Heart right ventricle (tissue), 16 donors: Measurements from ENCODE around the gene SSH3. TPM values are rescaled to one million over a fixed set of nuclear protein-coding genes. Genes with fewer than 3 reads are reported as not detected.

Source experiments
- ATAC-seq, 8 donors: fragments of 200-7000 bp; cut with Tn5 transposase; one replicate each; pipeline ENCODE4 v1.9.1; 2020; ENCODE audit warnings: mild to moderate bottlenecking in 8 of 8, moderate library complexity in 8 of 8, moderate number of reproducible peaks in 1 of 8
- DNase-seq, 2 donors: peaks; one replicate each; pipeline ENCODE4 v3.0.0-alpha.2; 2020
- H3K27ac ChIP-seq, 10 donors: fragments of 200-600 bp; sonication (generic) in 2 of 10; one replicate each; pipeline versions ENCODE4 v1.5.0 to v1.8.0; 2020 to 2022; ENCODE audit warnings: mild to moderate bottlenecking in 3 of 10
- H3K27me3 ChIP-seq, 7 donors: fragments of 200-600 bp; one replicate each; pipeline ENCODE4 v1.8.0; 2021 to 2022; ENCODE audit warnings: mild to moderate bottlenecking in 2 of 7
- H3K36me3 ChIP-seq, 9 donors: fragments of 200-600 bp; sonication (generic) in 1 of 9; one replicate each; pipeline versions ENCODE4 v1.5.0 to v1.8.0; 2020 to 2022; ENCODE audit warnings: mild to moderate bottlenecking in 2 of 9
- H3K4me1 ChIP-seq, 9 donors: fragments of 200-600 bp; sonication (generic) in 1 of 9; one replicate each; pipeline versions ENCODE4 v1.5.0 to v1.8.0; 2020 to 2022; ENCODE audit warnings: mild to moderate bottlenecking in 4 of 9
- H3K4me3 ChIP-seq, 10 donors: fragments of 200-600 bp; sonication (generic) in 2 of 10; one replicate each; pipeline versions ENCODE4 v1.5.0 to v1.8.0; 2020 to 2022; ENCODE audit warnings: mild to moderate bottlenecking in 7 of 10, moderate library complexity in 2 of 10
- H3K9me3 ChIP-seq, 11 donors: fragments of 200-600 bp in 10 of 11; sonication (generic) in 2 of 11; one replicate each; pipeline versions ENCODE4 v1.5.0 to v1.8.0; 2013 to 2022; ENCODE audit warnings: mild to moderate bottlenecking in 2 of 11, control low read depth in 1 of 11, moderate library complexity in 1 of 11
- WGBS, 2 donors: extraction: QIAGEN DNeasy Blood & Tissue Kit; methylation state at CpG; one replicate each; pipeline ENCODE4 v1.1.7; 2013; ENCODE audit warnings: inconsistent platforms in 1 of 2; 5-methylcytosine and 5-hydroxymethylcytosine counted together
- intact Hi-C, 10 donors: fragments of 100-400 bp; cut with DNase I; formaldehyde crosslinking; loops; one replicate each; pipeline versions ENCODE4 v1.11.1 to v1.14.2; 2022
- long read RNA-seq, 3 donors: library from polyadenylated mRNA; unstranded; transcript quantifications; one replicate each; pipeline ENCODE4 v2.0.0, GENCODE V29; 2020 to 2021
- polyA plus RNA-seq, 2 donors: library from polyadenylated mRNA; stranded (reverse); fragments of 200-250 nt; gene quantifications; one replicate each; pipeline ENCODE4 v1.2.3, GENCODE V29; 2013
- total RNA-seq, 10 donors: library from RNA; stranded (reverse); fragmentation: NEBNext Ultra II Directional in 3 of 10; extraction: Animal tissue kit (Norgen Biotek cat#: 25700) in 3 of 10; gene quantifications; one replicate each; pipeline versions ENCODE4 v1.2.1 to v1.2.4, GENCODE V29; 2021 to 2023
- TF ChIP-seq, protein P1 (sequence below), 9 donors: fragments of 200-600 bp; sonication (generic) in 2 of 9; IDR thresholded peaks; one replicate each; pipeline versions ENCODE4 v1.5.0 to v1.8.0; 2021 to 2022; ENCODE audit warnings: antibody characterized with exemption in 9 of 9, mild to moderate bottlenecking in 5 of 9, moderate library complexity in 1 of 9
- donor health status: Arrhythmogenic right ventricular cardiomyopathy.
- donor health status: ischemic (EF 13 %, LVEDD 7.1; RV severe dilation, severe dysfunction).
- donor health status: healthy with polysubstance abuse.
- donor health status: DM: no; HTN: yes; CAD: no.
- donor health status: DM: no; HTN: no; CAD: no.
- donor health status: ischemic (EF 25% LVEDD 6.9; RV normal size, moderate dysfunction).
- donor health status: ischemic (EF 25% LVEDD 5.7; RV mildly dilated, moderate dysfunction).
- donor health status: healthy.
- donor health status: DM: yes; HTN: yes; CAD: no.
- donor health status: Ischemic cardiomyopathy.
- donor health status: ischemic (EF 35%, LVEDD 5.7; RV mildly dilated, moderate dysfunction).
- donor health status: nonischemic (EF 11% LVEDD 7.7; RV severe dilation, severe dysfunction).
- donor health status: DM: yes; HTN: yes; CAD: no.
- donor health status: PGD.
- donor health status: ischemic (EF 29% LVEDD 5.4; RV normal size, mild dysfunction).
- donor health status: nonischemic (EF 23%, LVEDD 6.1; RV moderate dilation, normal function).

The SSH3 gene, protein sequence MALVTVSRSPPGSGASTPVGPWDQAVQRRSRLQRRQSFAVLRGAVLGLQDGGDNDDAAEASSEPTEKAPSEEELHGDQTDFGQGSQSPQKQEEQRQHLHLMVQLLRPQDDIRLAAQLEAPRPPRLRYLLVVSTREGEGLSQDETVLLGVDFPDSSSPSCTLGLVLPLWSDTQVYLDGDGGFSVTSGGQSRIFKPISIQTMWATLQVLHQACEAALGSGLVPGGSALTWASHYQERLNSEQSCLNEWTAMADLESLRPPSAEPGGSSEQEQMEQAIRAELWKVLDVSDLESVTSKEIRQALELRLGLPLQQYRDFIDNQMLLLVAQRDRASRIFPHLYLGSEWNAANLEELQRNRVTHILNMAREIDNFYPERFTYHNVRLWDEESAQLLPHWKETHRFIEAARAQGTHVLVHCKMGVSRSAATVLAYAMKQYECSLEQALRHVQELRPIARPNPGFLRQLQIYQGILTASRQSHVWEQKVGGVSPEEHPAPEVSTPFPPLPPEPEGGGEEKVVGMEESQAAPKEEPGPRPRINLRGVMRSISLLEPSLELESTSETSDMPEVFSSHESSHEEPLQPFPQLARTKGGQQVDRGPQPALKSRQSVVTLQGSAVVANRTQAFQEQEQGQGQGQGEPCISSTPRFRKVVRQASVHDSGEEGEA
- total RNA-seq (10 to 100 TPM; 11.9 to 21.2 (median 15.6) TPM), polyA plus RNA-seq (10 to 100 TPM in 1 of 2 donors, 1 to 10 TPM in 1; 7.8 to 15.5 TPM)
- long read RNA-seq, donor 1, partial matches to known transcripts: 2 of 7 reads
- long read RNA-seq, donor 1, other reads (novel, unspliced or antisense): 3 of 7 reads
- long read RNA-seq, donor 2, partial matches to known transcripts: 0 of 7 reads
- long read RNA-seq, donor 2, other reads (novel, unspliced or antisense): 5 of 7 reads
- long read RNA-seq, donor 3, transcript SSH3-201 (14 exons, 2,871 nt): major isoform, 10 of 19 reads
- long read RNA-seq, donor 3, partial matches to known transcripts: 4 of 19 reads
- long read RNA-seq, donor 3, other reads (novel, unspliced or antisense): 5 of 19 reads

DNA sequence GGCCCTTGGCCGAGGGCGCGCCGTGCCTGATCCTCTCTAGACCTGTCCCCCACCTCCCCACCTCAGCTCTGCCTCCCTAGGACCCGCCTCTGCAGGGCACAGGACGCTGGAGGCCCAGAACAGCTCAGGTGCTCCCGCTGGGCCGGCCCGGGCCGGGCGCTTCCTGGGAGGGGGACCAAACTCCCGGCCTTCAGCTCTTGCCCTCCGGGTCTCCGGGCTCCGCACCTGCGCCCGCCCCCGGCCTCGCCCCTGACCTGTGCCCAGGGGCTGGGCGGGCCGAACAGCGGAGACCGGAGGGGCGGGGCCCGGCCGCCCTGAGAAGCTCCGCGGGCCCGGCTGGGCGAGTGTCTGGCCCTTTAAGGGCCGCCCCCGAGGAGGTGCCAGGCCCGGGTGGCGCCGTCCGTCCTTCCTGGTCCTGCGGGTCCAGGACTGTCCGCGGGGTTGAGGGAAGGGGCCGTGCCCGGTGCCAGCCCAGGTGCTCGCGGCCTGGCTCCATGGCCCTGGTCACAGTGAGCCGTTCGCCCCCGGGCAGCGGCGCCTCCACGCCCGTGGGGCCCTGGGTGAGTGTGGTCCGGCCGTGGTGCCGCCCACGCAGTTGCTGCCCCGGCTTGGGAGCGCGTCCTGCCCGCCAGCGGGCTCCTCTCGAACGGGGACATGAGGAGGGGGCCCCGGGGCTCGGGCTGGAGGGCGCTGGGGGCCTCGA lies at the start of gene SSH3:
Gene SSH3, plus strand, starts transcription at position 399 of the 703 bp plus-strand sequence. Its CDS starts 96 bp downstream, at position 495.
- no peaks in the 10 kb centered on the region for H3K9me3 ChIP-seq
- H3K27me3 ChIP-seq: no peaks in the 10 kb centered on the region
- H3K4me1 ChIP-seq: peaks cover 10 to 36% (median 29%) of the 10 kb centered on the region in 9 donors
- peak; percentile 85 to 90 (median 88) for ATAC-seq
- intact Hi-C loops: loop anchor here in 2 of 10 donors (5.0 kb wide), 1 partner anchor 36 kb away; the partner anchor contains the start of gene GRK2 (in 2 of the 2)
- H3K4me3 ChIP-seq: peak within 1 kb of the TSS; percentile 82 to 97 (median 92)
- peak within 1 kb of the TSS; percentile 29 to 94 (median 83) for H3K27ac ChIP-seq
- peak; percentile 67 to 83 for DNase-seq
- peaks cover 0 to 58% (median 11%) of the 10 kb centered on the region in 9 donors for H3K36me3 ChIP-seq
- TF ChIP-seq, protein P1, sequence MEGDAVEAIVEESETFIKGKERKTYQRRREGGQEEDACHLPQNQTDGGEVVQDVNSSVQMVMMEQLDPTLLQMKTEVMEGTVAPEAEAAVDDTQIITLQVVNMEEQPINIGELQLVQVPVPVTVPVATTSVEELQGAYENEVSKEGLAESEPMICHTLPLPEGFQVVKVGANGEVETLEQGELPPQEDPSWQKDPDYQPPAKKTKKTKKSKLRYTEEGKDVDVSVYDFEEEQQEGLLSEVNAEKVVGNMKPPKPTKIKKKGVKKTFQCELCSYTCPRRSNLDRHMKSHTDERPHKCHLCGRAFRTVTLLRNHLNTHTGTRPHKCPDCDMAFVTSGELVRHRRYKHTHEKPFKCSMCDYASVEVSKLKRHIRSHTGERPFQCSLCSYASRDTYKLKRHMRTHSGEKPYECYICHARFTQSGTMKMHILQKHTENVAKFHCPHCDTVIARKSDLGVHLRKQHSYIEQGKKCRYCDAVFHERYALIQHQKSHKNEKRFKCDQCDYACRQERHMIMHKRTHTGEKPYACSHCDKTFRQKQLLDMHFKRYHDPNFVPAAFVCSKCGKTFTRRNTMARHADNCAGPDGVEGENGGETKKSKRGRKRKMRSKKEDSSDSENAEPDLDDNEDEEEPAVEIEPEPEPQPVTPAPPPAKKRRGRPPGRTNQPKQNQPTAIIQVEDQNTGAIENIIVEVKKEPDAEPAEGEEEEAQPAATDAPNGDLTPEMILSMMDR (IDR thresholded peaks at IDR 0.05): no peak
- WGBS, 2 donors: 0% methylated on average over 45 to 65 of the region's 65 CpGs

DNA sequence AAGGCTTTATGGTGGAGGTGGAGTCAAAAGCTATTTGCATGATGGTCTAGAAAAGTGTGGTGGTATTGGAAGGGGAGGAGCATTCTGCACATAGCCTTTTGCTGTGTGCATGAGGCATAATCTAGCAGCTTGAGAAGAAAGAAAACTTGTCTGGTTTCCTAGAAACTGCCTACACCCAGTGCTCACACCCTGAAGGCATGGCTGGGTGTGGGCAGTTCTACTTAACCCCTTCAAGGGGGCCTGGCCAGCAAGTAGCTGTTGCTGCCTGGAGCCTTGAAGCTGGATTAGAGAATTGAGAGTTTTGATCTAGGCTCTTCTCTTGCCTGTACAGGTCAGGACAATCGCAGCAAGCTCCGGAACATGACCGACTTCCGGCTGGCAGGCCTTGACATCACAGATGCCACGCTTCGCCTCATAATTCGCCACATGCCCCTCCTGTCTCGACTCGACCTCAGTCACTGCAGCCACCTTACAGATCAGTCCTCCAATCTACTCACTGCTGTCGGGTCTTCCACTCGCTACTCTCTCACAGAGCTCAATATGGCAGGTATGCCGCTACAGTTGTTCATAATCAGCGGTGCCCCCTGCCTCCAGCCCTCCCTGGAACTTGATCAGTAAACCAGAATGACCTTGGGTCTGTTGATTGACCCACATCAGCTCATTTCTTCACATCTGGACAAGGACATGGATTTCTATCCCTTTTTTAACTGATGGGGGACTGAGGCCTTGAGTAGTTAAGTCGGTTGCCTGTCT lies 49.3 kb upstream of the SSH3 start:
- 92 to 94% methylated on average over 14 of the region's 14 CpGs for WGBS, 2 donors
- Histone ChIP-seq H3K27ac (no peak overlapping the region), H3K4me1 (peaks cover 0 to 32% (median 2%) of the 10 kb centered on the region in 9 donors), H3K27me3 (no peaks in the 10 kb centered on the region), H3K9me3 (no peaks in the 10 kb centered on the region), H3K4me3 (no peak overlapping the region), H3K36me3 (peaks cover 6 to 91% (median 72%) of the 10 kb centered on the region in 9 donors)
- ATAC-seq (no peak), DNase-seq (no peak)
- TF ChIP-seq, protein P1 (IDR thresholded peaks at IDR 0.05): no peak
- intact Hi-C loops: no loop called here

DNA sequence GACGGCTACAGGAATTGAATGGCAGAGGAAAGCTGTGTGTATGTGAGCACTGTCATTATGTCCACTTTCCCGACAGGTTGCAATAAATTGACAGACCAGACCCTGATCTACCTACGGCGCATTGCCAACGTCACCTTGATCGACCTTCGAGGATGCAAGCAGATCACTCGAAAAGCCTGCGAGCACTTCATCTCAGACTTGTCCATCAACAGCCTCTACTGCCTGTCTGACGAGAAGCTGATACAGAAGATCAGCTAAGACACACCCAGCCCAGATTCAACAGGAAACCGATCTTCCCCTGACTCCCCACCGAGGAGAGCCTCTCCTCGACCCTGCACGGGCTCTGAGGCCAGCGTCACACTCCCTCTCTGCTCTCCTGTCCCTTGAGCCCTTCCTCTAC lies 48.5 kb upstream of the SSH3 start:
- intact Hi-C loops: no loop called here
- H3K36me3 ChIP-seq: peaks cover 6 to 84% (median 67%) of the 10 kb centered on the region in 9 donors
- no peaks in the 10 kb centered on the region for H3K27me3 ChIP-seq
- peaks cover 0 to 29% (median 0%) of the 10 kb centered on the region in 9 donors for H3K4me1 ChIP-seq
- DNase-seq (no peak), ATAC-seq (no peak)
- no peak overlapping the region for H3K4me3 ChIP-seq
- H3K27ac ChIP-seq: no peak overlapping the region
- no peaks in the 10 kb centered on the region for H3K9me3 ChIP-seq
- TF ChIP-seq, protein P1 (IDR thresholded peaks at IDR 0.05): no peak
- WGBS, 2 donors: 64 to 71% methylated on average over 15 of the region's 15 CpGs
